Mucosa of descending colon (tissue), 3 donors: Measurements from ENCODE around the gene PCK2. TPM values are rescaled to one million over a fixed set of nuclear protein-coding genes. Genes with fewer than 3 reads are reported as not detected.

ENCODE experiments used
- ATAC-seq: fragments of 200-7000 bp; cut with Tn5 transposase; one replicate; pipeline ENCODE4 v1.9.1; 2020; ENCODE audit warnings: mild to moderate bottlenecking, moderate library complexity
- DNase-seq, 3 donors: peaks; one replicate each; pipeline ENCODE4 v3.0.0-alpha.2; 2020
- H3K36me3 ChIP-seq: fragments of 200-600 bp; one replicate; pipeline ENCODE4 v1.8.0; 2021; ENCODE audit warnings: low read depth, mild to moderate bottlenecking
- H3K4me1 ChIP-seq: fragments of 200-600 bp; one replicate; pipeline ENCODE4 v1.8.0; 2021; ENCODE audit warnings: low read depth, mild to moderate bottlenecking
- H3K4me3 ChIP-seq: fragments of 200-600 bp; one replicate; pipeline ENCODE4 v1.8.0; 2021; ENCODE audit warnings: mild to moderate bottlenecking
- H3K9me3 ChIP-seq: fragments of 200-600 bp; one replicate; pipeline ENCODE4 v1.8.0; 2021; ENCODE audit warnings: mild to moderate bottlenecking
- CTCF ChIP-seq: fragments of 200-600 bp; IDR thresholded peaks from one replicate; pipeline ENCODE4 v1.8.0; 2022; ENCODE audit warnings: antibody characterized with exemption, mild to moderate bottlenecking
- intact Hi-C, 2 donors: fragments of 100-400 bp; cut with DNase I in 1 of 2; cut with micrococcal nuclease in 1 of 2; formaldehyde crosslinking; loops; one replicate each; pipeline versions ENCODE4 v1.11.0 to v1.11.1; 2022; cut with DNase I, micrococcal nuclease
- total RNA-seq, 3 donors: library from RNA; stranded (reverse); fragmentation: NEBNext Ultra II Directional in 2 of 3; extraction: Animal tissue kit (Norgen Biotek cat#: 25700) in 2 of 3; gene quantifications; one replicate each; pipeline versions ENCODE4 v1.2.1 to v1.2.4, GENCODE V29; 2021 to 2023
- donor health status: DM: no; HTN: no; CAD: no; lungs with moderate emphysema.
- donor health status: DM: no; HTN: no; CAD: no.
- donor health status: DM: no; HTN: yes; CAD: no.

Gene PCK2
- total RNA-seq, 3 donors from 2014 or later: 64.7 to 150 (median 150) TPM

GRCh38 chr14:24116128-24116814 lies 22.2 kb downstream of the PCK2 start:
- intact Hi-C loops: no loop called here
- H3K4me3 ChIP-seq: no peak overlapping the region
- peaks cover 15% of the 10 kb centered on the region for H3K36me3 ChIP-seq
- no peak for ATAC-seq
- peaks cover 10% of the 10 kb centered on the region for H3K4me1 ChIP-seq
- H3K9me3 ChIP-seq: no peaks in the 10 kb centered on the region
- no peak for TF ChIP-seq CTCF
- no peak for DNase-seq

GRCh38 chr14:24117179-24117578 lies 23.1 kb downstream of the PCK2 start:
- Histone ChIP-seq H3K9me3 (no peaks in the 10 kb centered on the region), H3K4me1 (peaks cover 10% of the 10 kb centered on the region), H3K4me3 (no peak overlapping the region), H3K36me3 (peaks cover 15% of the 10 kb centered on the region)
- TF ChIP-seq CTCF: no peak
- DNase-seq (no peak), ATAC-seq (no peak)
- intact Hi-C loops: no loop called here

GRCh38 chr14:24119691-24120090 lies 25.6 kb downstream of the PCK2 start:
- DNase-seq (no peak), ATAC-seq (no peak)
- H3K36me3 ChIP-seq: peaks cover 14% of the 10 kb centered on the region
- H3K4me3 ChIP-seq: no peak overlapping the region
- intact Hi-C loops: no loop called here
- no peaks in the 10 kb centered on the region for H3K9me3 ChIP-seq
- TF ChIP-seq CTCF: no peak
- peaks cover 10% of the 10 kb centered on the region for H3K4me1 ChIP-seq

GRCh38 chr14:24121210-24121609 lies 27.1 kb downstream of the PCK2 start:
- intact Hi-C loops: no loop called here
- ATAC-seq: no peak
- DNase-seq: no peak
- Histone ChIP-seq H3K4me3 (no peak overlapping the region), H3K9me3 (no peaks in the 10 kb centered on the region), H3K36me3 (peaks cover 11% of the 10 kb centered on the region), H3K4me1 (peaks cover 5% of the 10 kb centered on the region)
- no peak for TF ChIP-seq CTCF

GRCh38 chr14:24122416-24122815 lies 28.3 kb downstream of the PCK2 start:
- no peak for TF ChIP-seq CTCF
- Histone ChIP-seq H3K4me1 (no peaks in the 10 kb centered on the region), H3K9me3 (no peaks in the 10 kb centered on the region), H3K36me3 (peaks cover 11% of the 10 kb centered on the region), H3K4me3 (no peak overlapping the region)
- DNase-seq: no peak
- no peak for ATAC-seq
- intact Hi-C loops: no loop called here

GRCh38 chr14:24122898-24123297 lies 28.8 kb downstream of the PCK2 start:
- Histone ChIP-seq H3K9me3 (no peaks in the 10 kb centered on the region), H3K4me3 (no peak overlapping the region), H3K36me3 (peaks cover 11% of the 10 kb centered on the region), H3K4me1 (no peaks in the 10 kb centered on the region)
- no peak for TF ChIP-seq CTCF
- intact Hi-C loops: no loop called here
- DNase-seq (no peak), ATAC-seq (no peak)
